Measurements from ENCODE around the gene DNAI1. TPM values are rescaled to one million over a fixed set of nuclear protein-coding genes. Genes with fewer than 3 reads are reported as not detected.

The DNAI1 gene
- total RNA-seq, 2 experiments from 2014 or later, result not detected

DNA sequence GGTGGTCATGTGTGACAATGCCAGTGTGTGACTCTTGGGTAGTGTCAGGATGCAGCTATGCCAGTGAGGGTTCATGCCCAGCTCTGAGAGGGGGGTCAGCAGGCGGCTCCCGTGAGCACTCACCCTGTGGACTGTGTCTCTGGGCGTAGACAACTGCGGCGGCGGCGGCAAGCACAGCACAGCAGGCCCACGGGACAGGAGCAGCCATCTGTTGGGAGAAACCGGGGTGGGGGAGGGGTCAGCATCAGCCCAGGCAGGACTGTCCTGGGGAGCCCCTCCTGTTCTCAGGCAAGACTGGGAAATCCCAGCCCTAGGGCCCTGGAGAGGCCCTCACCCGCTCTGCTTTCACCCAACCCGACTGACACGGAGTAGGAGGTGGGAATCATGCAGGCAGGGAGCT, 110.2 kb downstream of the DNAI1 start:
- Mint-ChIP-seq H3K9me3 (no peaks in the 10 kb centered on the region), H3K36me3 (ENCODE audit: low read depth) (no peaks in the 10 kb centered on the region), H3K4me1 (ENCODE audit: low read depth) (no peaks in the 10 kb centered on the region), H3K4me3 (no peak overlapping the region), H3K27me3 (peaks cover 70% of the 10 kb centered on the region), H3K27ac (no peak overlapping the region)
- peaks cover 3 to 10% of the 10 kb centered on the region in 2 experiments for H3K27me3 ChIP-seq (ENCODE audit: control insufficient read depth in 1 of 2, insufficient read depth in 2 of 2, low read length in 2 of 2)
- H3K36me3 ChIP-seq (ENCODE audit: insufficient read depth, low read length), result no peaks in the 10 kb centered on the region
- no peaks in the 10 kb centered on the region for H3K4me1 ChIP-seq (ENCODE audit: insufficient read depth, low read length)
- ATAC-seq (ENCODE audit: poor library complexity), result no peak
- ChIA-PET CTCF (no interaction called here), POLR2A (no interaction called here)
- no peaks in the 10 kb centered on the region for H3K9me3 ChIP-seq (ENCODE audit: control insufficient read depth in 1 of 2, insufficient read depth in 1 of 2, low read length in 2 of 2)
- intact Hi-C loops (cut with DNase I, micrococcal nuclease), result no loop called here
- no peak for TF ChIP-seq CTCF (IDR thresholded peaks at IDR 0.05)
- no peak overlapping the region for H3K4me3 ChIP-seq (ENCODE audit: low read length)
- H3K27ac ChIP-seq (ENCODE audit: low read depth in 1 of 2, low read length in 2 of 2), result no peak overlapping the region
- DNase-seq, result no peak

DNA sequence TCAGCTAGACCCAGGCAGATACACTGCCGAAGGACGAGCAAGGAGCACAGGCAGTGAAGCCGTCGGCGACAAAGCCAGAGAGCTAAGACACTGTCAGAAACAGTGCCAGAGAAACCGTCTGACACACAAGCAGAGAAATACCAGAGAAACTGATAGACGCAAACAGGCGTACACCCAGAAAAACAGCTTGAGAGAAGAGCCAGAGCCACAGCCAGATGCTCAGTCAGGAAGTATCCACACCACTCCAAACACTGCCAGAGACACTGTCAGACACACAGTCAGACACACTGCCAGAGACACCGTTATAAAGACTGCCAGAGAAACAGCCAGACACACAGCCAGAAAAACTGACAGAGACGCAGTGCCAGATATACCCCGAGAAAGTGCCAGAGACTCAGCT, 111.8 kb downstream of the DNAI1 start:
- peaks cover 70% of the 10 kb centered on the region for H3K27me3 Mint-ChIP-seq
- H3K4me1 ChIP-seq (ENCODE audit: insufficient read depth, low read length), result no peaks in the 10 kb centered on the region
- H3K4me3 ChIP-seq (ENCODE audit: low read length), result no peak overlapping the region
- H3K27ac Mint-ChIP-seq, result no peak overlapping the region
- H3K4me3 Mint-ChIP-seq, result no peak overlapping the region
- POLR2A ChIA-PET, result no interaction called here
- H3K27me3 ChIP-seq (ENCODE audit: control insufficient read depth in 1 of 2, insufficient read depth in 2 of 2, low read length in 2 of 2), result peaks cover 12 to 15% of the 10 kb centered on the region in 2 experiments
- no peak for DNase-seq
- no peaks in the 10 kb centered on the region for H3K9me3 Mint-ChIP-seq
- H3K9me3 ChIP-seq (ENCODE audit: control insufficient read depth in 1 of 2, insufficient read depth in 1 of 2, low read length in 2 of 2), result no peaks in the 10 kb centered on the region
- H3K27ac ChIP-seq (ENCODE audit: low read depth in 1 of 2, low read length in 2 of 2), result no peak overlapping the region
- H3K4me1 Mint-ChIP-seq (ENCODE audit: low read depth), result no peaks in the 10 kb centered on the region
- CTCF ChIA-PET, result no interaction called here
- no peak for ATAC-seq (ENCODE audit: poor library complexity)
- no peaks in the 10 kb centered on the region for H3K36me3 Mint-ChIP-seq (ENCODE audit: low read depth)
- intact Hi-C loops (cut with DNase I, micrococcal nuclease), result no loop called here
- no peak for TF ChIP-seq CTCF (IDR thresholded peaks at IDR 0.05)
- H3K36me3 ChIP-seq (ENCODE audit: insufficient read depth, low read length), result no peaks in the 10 kb centered on the region

Other genes starting within 250 kb of the DNAI1 start
- gene KIF24, start 129.5 kb upstream of the DNAI1 start, total RNA-seq, result under 1 TPM; 0.05 to 0.14 TPM
- gene NUDT2, start 129.2 kb upstream of the DNAI1 start, total RNA-seq, result 1 to 10 TPM; 4.5 to 7.2 TPM
- under 1 TPM; 0.42 to 0.58 TPM for gene MYORG, start 81.9 kb upstream of the DNAI1 start, total RNA-seq
- 1 to 10 TPM; 7.7 to 8.5 TPM for gene FAM219A, start 235 bp upstream of the DNAI1 start, total RNA-seq
- under 1 TPM in 1 of 2 experiments, not detected in 1; 0.45 TPM for gene ENHO, start 64.2 kb downstream of the DNAI1 start, total RNA-seq
- not detected for gene CNTFR, start 130.9 kb downstream of the DNAI1 start, total RNA-seq
- gene RPP25L, start 153.3 kb downstream of the DNAI1 start, total RNA-seq, result 1 to 10 TPM; 4.6 to 5.7 TPM
- 10 to 100 TPM; 81.5 to 84.4 TPM for gene DCTN3, start 161.7 kb downstream of the DNAI1 start, total RNA-seq
- under 1 TPM; 0.25 to 0.34 TPM for gene ARID3C, start 170.3 kb downstream of the DNAI1 start, total RNA-seq
- gene SIGMAR1, start 179.0 kb downstream of the DNAI1 start, total RNA-seq, result 10 to 100 TPM; 11.7 to 12.1 TPM
- gene GALT, start 187.9 kb downstream of the DNAI1 start, total RNA-seq, result 100 to 1,000 TPM; 115 TPM
- gene IL11RA, start 193.4 kb downstream of the DNAI1 start, total RNA-seq, result 100 to 1,000 TPM; 117 TPM
- not detected for gene CCL27, start 203.9 kb downstream of the DNAI1 start, total RNA-seq
- gene CCL19, start 232.5 kb downstream of the DNAI1 start, total RNA-seq, result not detected

Measured in CD4-positive, alpha-beta T cell (primary cell).